ENCODE measurements around the gene TFPI2.

DNA sequence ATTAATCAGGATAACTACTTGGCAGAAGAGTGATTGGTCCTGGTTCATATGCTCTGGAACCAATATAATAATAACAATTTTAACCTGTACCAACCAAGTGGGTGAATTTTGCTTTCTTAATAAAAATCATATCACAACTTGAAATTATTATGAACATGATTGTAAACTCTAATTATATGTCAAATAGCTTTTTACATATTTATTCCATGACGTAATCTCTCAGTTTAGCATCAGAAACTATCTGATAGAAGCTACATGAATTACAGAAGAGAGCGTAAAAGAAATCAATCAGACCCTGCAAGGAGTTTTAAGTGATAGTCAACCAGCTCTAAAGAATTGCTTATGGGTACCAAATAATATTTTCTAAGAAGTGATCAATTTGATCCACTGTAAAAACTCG lies 41.1 kb upstream of the TFPI2 start:
- TF ChIP-seq EP300 (IDR thresholded peaks at IDR 0.05) (no peak), POLR2A (IDR thresholded peaks at IDR 0.05) (no peak)
- TF ChIP-seq, protein P1, sequence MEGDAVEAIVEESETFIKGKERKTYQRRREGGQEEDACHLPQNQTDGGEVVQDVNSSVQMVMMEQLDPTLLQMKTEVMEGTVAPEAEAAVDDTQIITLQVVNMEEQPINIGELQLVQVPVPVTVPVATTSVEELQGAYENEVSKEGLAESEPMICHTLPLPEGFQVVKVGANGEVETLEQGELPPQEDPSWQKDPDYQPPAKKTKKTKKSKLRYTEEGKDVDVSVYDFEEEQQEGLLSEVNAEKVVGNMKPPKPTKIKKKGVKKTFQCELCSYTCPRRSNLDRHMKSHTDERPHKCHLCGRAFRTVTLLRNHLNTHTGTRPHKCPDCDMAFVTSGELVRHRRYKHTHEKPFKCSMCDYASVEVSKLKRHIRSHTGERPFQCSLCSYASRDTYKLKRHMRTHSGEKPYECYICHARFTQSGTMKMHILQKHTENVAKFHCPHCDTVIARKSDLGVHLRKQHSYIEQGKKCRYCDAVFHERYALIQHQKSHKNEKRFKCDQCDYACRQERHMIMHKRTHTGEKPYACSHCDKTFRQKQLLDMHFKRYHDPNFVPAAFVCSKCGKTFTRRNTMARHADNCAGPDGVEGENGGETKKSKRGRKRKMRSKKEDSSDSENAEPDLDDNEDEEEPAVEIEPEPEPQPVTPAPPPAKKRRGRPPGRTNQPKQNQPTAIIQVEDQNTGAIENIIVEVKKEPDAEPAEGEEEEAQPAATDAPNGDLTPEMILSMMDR (IDR thresholded peaks at IDR 0.05): no peak

Measured in sigmoid colon (tissue), 4 donors.